HG03520 (cell line): Measurements from ENCODE around the gene DDIT3.

Experiments
- ATAC-seq: cut with Tn5 transposase; IDR thresholded peaks from one replicate; pipeline ENCODE4 v1.9.1; 2021; ENCODE audit warnings: mild to moderate bottlenecking, moderate library complexity; ENCODE audit not compliant: unreplicated experiment

DDIT3 gene

DNA sequence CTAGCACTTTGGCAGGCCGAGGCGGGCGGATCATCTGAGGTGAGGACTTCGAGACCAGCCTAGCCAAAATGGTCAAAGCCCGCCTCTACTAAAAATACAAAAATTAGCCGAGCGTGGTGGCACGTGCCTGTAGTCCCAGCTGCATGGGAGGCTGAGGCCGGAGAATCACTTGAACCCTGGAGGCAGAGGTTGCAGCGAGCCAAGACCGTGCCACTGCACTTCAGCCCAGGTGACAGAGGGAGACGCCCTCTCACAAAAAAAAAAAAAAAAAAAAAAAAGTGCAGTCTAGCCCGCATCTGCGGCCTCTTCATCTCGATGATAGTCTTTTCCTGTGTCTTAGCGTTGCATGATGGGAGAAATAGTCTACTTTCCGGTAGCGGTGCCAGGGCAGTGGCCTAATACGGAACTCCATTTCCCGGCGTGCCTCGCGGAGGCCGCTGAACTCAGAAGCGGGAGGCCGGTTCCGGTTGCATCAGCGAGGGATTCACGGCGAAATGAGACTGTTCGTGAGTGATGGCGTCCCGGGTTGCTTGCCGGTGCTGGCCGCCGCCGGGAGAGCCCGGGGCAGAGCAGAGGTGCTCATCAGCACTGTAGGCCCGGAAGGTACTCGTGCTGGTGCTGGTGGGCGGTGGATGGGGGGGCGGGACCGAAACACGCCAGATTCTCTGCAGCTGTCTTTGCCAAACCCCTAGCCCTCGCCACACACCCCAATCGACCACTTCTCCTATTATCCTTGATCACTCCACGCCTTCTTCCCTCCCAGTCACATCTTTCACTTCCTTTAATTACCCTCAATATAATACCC, 32.5 kb downstream of the DDIT3 start, which contains the start of gene MARS1:
MARS1 (plus strand) TSS at position 472 of the 805 bp plus-strand sequence; CDS start at position 495, 23 bp downstream.
- peak; percentile 94 for ATAC-seq

DNA sequence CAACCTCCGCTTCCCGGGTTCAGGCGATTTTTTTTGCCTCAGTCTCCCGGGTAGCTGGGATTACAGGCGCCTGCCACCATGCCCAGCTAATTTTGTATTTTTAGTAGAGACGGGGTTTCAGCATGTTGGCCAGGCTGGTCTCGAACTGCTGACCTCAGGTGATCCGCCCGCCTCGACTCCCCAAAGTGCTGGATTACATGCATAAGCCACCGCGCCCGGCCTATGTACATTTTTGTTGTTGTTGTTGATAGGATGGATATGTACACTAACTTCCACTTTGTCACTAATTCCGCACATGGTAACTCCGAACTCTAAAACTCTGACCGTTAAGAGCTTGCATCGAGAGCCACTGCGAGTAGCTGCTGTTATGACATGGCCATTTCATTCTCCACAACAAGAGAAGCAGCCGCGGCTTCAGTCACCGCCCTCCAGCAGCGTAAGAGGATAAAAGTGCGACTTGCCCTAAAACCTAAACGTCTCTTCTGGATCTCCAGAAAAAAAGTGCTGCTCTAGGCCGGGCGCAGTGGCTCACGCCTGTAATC, 33.2 kb downstream of the DDIT3 start:
- ATAC-seq, result no peak

DNA sequence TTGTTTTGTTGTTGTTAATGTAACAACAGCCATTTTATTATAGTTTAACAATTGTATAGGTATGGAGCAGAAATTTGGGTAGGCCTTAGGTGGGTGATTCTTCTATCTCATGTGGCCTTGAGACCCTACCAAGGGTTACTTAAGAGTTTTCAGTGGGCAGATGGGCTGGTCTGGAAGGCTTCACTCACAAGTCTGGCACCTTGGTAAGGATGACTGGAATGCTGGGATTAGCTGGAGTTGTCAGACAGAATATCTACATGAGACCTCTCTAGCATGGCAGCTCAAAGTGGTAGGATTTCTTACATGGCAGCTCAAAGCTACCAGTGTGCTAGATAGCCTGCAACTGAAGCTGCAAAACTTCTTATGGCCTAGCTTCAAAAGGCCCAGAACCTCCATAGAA, 34.6 kb downstream of the DDIT3 start:
- ATAC-seq, result no peak

DNA sequence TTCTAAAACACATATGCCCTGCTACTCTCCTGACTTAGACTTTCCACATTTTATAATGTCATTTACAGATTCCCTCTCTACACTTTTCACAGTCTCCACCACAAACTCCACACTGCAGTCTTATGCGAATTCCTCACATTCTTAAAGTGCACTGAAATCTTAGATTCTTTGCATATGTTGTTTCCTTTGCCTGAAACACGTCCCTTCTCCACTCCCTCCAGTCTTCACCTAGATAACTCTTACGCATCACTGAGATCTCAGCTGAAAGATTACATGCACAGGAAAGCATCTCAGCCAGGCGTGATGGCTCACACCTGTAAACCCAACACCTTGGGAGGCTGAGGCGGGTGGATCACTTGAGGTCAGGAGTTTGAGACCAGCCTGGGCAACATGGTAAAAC, 36.8 kb downstream of the DDIT3 start:
- ATAC-seq, result no peak

DNA sequence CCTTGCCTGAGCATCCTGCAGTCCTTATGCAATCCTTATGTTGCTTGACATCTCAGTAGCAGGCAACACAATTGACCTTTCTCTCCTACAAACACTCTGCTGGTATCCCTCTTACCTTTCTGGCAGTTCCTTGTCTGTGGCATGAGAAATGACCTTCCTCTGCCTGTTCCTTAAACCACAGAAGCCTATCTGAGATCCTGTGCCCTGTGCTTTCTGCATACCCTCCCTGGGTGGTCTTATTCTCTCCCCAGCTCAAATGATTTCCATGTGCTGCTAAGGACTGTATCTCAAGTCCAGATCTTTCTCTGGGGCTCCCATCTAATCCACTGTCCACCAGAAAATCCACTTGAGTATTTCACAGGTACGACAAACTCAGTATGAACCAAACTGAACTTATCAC, 38.6 kb downstream of the DDIT3 start:
- no peak for ATAC-seq

DNA sequence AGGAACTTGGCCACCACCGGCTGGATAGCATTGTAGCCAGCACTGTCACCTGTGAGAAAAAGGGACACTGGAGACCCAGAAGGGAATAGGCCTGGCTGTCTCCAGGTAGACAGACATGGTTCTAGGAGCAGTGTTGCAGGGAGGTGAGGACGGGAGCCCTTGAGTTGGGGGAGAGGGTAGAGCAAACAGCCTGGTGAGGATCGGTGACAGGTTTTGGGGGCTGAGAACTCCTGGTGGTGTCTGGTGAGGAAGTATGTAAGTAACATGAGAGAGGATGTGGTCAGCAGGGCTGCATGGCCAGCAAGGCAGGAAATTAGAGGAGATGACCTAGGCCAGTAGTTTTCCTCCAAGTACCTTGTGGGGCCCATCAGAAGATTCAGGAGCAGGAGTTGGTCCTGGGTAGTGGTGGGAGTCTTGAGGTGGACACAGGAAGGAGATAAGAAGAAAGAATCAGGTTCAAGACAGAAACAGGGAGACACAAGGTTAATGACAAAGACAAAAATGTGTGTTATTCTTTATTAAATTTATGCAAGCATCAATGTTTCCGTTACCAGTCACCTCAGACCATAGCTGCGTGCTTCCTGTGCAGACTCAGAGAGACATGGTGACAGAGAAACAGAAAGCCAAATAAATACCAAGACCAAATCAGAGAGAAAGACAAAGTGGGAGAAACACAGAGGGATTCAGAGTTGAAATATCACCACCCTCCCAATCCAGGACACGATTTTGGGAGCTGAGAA, 40.8 kb downstream of the DDIT3 start, which contains the start of gene ARHGAP9:
ARHGAP9 (minus strand) TSS at position 491 of the 740 bp plus-strand sequence; CDS start at position 31, 460 bp downstream.
- ATAC-seq, result peak; percentile 48

DNA sequence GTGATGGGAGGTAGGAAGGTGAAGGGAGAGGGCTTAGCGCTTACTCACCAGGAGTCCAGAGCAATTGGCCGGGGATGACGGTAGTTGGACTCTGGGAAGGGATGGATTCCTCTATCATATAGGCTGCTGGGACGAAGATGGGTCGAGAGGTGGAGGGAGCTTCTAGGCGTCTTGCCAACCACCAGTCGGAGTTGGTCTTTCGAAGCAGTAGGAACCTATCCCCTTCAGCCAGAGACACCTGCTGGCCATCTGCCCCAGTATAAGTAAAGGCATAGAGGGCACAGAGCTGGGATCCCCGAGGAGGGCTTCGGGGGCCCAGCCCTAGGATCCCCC, 41.3 kb downstream of the DDIT3 start:
- ATAC-seq, result no peak

DNA sequence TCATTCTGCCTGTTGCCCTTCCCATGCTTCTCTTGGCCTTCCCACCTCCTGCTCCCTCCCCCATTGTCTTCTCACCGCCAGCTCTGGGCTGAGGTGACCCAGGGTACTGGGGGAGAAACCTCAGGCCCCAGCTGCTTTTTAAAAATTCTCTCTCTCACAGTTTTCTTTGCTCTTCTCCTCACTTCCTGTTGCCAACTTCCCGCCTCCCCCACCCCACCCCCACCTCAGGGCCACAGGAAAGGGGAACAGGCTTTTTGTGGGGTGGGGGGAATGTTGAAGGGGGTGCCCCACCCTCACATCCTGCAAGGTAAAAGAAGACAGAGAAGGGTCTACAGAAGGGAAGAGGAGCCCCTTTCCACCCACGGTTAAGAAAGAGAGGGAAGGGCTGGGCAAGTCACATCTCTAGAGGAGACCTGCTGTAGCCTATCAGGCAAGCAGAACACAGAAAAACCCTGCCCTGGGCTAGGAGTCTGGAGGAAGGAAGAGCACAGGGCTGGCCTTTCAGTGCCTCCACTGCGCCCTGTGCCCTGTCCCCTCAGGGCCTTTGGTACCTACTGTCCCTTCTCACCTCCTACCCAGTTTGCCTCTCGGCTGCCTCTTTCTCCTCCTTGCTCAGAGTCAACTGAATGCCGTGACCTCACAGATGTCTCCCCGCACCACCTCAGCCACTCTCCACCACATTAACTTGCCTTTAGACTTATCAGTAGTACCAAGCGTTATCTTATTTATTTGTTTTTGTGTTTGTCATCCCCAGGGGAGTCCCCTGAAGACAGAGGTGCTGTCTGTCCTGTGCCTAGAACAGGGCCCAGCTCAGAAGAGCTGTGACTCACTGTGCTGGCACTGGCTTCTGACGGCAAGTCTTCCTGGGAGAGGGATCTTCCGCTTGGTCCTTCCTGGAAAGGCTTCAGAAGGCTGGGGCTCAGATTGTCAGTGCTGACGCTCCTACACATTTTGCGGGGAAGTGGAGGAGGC, 42.3 kb downstream of the DDIT3 start:
- ATAC-seq, result no peak

DNA sequence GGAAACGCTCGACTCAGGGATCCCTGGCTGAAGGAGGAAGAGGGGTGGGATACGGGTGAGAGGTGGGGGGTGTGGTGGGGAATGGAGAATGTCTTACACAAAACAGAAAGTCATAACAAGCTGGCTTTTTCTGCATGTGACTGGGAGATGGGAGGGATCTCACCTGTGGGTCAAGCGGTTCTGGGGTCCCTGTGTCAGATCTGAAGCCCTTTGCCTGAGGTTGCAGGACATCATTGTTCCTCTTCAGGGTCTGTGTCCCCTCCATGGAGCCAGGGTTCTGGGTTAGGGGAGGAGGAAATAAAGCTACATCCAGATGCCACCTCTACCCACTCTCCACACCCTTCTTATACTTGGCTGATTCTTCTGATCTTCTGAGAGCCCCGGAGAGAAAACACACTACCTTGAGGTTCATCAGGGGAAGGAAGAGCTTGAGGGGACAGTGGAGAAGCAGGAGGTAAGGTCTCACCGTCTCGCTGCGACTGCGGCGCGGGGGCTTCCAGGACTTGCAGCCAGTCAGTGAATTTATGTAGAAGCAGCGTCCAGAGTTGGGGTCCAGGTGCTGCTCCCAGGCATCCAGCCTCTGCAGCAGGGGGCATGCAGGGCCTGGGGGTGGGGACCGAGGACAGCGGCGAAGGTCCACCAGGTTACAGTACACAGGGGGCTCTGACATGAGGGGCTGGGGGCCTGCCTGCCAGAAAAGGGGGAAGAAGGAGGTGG, 43.2 kb downstream of the DDIT3 start:
- ATAC-seq, result no peak

DNA sequence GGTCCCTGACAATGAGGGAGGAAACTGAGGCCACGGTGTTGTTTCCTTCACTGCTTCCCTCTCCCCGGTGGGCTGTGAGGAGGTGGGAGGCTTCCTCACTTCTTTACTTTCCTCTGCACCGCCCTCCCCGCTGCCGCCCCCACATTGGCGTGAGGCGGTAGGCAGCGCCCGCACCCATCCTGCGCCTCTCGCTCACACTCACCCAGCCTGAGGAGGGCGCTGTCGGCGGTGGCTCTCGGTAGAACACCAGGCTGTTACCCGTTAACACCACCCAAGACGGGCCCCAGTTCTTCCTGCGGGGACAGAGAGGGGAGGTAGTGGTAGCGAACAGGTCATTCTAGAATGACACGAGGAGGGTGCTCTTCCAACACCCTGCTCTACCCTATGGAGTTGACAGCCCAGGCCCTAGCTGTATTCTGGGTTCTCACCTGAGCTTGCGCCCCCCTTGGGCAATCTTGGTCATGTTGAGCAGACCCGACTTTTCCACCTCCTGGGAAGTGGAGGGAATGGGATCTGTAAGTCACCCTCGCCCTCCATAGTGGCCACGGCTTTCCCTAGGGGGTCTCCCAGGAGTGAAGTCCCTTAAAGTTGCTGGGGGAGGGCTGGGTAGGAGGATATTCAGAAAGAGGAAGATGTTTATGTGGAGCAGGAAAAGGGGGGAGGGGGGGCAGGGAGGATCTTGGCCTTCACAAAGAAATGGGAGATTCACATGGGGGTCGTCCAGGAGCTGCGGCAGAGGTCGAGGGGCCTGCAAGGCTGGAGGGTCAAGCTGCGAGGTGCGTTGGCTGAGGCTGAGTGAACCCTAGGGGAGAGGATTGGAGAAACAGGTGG, 43.9 kb downstream of the DDIT3 start:
- ATAC-seq, result peak; percentile 33

DNA sequence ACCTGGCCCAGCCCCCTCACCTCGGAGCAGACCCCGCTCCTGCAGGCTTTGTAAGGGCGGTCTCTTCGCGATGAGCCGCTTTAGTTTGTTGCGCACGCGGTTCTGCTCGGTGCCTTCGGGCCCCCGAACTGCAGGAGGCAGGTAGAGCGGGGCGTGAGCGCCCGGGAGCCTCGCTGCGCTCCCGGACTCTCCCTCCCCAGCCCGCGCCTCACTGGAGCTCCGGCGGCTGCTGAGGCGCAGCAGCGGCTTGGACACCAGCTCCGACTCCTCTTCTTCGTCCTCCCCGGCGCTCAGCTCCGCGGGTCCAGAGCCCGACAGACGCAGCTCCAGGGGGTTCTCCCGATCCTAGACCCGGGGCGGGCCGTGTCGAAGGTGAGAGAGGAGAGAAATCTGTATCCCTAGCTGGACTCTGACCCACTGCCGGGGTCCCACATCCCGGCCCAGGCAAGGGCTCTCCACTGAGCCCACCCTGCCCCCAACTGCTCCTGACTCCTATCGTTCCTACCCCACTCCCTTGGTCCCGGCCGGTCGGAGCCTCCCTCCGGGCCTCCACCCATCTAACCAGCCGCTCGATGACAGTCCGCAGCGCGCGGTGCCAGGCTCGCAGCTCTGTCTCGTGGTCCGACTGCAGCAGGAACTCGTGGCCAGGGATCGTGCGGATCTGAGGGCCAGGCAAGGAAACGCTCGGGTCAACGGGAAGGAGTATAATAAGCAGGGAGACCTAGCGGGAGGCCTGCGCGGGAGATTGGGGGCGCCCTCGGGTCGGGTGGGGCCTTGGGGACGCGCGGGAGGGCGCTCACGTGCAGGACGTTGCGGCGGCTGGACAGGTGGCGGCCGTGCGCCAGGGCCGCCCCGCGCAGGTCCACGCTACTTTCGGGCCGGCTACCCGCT, 44.8 kb downstream of the DDIT3 start:
- ATAC-seq, result no peak

DNA sequence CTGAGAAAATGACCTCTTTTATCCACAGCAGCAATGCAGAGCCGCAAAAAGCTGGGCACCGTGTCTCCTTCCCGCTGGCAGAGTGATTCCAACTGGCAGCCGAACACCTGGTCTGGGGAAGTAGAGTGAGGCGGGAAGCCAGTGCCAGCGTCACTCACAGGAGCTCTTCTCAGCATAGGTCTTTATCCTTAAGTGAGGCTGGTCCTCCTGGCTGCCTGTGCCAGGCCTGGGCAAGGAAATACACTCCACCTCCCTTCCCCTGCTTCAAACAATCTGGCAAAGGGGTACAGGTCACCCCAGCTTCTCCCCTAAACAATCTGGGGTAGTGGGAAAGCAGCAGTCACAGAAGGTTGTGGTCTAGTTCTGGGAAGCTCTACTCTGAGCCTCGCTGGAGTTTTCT, 45.5 kb downstream of the DDIT3 start:
- ATAC-seq, result no peak

DNA sequence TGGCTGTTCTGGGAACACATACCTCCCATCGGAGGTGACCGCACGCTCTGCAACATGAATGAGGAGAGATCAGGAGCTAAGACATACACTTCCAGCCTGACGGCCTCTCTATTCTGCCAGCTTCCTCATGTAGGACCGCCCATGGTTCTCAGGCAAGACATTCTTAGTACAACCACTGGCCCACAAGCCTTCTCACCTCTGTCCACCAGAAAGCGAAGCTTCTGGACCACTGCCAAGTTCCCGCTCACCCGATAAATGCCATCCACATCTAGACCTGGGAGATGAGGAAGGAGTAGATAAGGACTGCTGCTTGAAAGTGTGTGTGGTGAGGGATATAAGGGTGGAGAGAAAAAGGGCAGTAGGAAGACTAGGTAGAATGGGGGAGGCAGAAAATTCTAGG, 45.9 kb downstream of the DDIT3 start:
- ATAC-seq, result no peak

DNA sequence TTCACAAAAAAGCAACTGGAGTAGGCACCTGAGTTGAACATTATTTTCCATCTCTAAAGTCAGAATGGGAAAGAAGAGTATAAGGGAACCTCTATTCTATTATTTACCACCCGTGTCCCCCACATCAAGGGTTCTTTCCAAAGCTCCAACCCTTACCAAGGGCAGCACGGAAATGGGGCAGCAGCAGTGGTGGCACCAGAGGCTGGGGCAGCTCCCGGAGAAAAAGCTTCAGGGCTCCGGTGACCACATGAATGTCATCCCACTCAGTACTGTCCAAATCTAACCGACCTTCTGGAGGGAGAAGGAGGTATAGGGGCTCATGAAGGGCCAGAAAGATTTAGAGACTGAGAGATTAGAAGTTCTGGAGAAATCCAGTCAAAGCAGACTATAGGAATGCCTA, 46.4 kb downstream of the DDIT3 start:
- ATAC-seq, result no peak

DNA sequence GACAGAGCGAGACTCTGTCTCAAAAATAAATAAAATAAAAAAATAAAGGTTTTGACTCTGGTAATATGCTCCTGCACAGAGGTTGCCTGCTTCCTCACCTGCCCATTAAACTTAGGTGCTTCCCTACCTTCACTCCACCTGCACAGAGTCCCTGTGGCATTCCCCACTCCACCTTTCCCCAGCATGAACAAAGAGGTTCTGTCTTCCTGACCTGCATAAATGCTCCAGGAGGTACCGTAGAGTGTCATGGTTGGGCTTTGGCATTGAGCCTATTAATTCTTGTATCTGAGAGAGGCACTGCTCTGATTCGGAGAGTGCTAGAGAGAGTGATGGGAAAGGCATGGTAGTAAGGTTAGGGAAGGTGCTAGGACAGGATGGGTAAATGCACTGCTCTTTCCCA, 46.9 kb downstream of the DDIT3 start:
- ATAC-seq, result no peak

DNA sequence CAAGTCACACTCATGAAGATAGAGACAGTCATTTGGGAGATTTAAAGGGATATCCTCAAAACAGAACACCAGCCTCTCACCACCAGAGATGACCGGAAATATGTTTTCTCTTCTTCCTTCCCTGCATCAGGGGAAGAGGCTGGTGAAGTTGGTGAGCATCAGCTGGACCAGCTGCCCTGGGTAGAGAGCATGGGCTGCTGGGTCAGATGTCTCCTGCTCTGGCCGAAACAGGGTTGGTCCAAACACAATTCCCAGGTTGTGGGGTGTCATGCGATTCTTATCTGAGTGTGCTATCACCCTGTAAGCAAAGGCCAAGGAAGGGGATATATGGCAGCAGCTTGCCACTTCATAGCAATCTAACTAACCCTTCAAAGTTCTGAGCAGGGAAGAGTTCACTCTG, 47.9 kb downstream of the DDIT3 start:
- no peak for ATAC-seq

DNA sequence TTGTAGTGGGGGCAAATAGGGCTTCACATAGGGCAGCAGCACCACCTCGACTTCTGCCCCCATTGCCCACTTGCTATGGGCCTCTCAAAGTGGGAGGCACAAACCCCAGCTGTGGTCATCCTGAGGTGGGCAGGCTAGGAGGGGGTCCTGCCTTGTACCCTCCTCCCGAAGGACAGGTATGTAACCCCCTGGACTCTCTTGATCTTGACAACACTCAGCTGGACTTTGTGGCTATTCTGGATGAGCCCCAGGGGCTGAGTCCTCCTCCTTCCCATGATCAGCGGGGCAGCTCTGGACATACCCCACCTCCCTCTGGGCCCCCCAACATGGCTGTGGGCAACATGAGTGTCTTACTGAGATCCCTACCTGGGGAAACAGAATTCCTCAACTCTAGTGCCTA, 48.7 kb downstream of the DDIT3 start:
- ATAC-seq, result no peak

DNA sequence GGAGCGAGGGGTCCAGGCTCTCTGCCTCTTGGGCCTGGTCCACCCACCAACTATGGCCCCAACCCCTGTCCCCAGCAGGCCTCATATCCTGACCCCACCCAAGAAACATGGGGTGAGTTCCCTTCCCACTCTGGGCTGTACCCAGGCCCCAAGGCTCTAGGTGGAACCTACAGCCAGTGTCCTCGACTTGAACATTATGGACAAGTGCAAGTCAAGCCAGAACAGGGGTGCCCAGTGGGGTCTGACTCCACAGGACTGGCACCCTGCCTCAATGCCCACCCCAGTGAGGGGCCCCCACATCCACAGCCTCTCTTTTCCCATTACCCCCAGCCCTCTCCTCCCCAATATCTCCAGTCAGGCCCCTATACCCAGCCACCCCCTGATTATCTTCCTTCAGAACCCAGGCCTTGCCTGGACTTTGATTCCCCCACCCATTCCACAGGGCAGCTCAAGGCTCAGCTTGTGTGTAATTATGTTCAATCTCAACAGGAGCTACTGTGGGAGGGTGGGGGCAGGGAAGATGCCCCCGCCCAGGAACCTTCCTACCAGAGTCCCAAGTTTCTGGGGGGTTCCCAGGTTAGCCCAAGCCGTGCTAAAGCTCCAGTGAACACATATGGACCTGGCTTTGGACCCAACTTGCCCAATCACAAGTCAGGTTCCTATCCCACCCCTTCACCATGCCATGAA, 49.2 kb downstream of the DDIT3 start:
- ATAC-seq, result no peak
